ENCODE measurements around the gene C6orf141.
A peak's percentile ranks its signal among the peaks of the same experiment; 100 is the strongest.

C6orf141 gene

DNA sequence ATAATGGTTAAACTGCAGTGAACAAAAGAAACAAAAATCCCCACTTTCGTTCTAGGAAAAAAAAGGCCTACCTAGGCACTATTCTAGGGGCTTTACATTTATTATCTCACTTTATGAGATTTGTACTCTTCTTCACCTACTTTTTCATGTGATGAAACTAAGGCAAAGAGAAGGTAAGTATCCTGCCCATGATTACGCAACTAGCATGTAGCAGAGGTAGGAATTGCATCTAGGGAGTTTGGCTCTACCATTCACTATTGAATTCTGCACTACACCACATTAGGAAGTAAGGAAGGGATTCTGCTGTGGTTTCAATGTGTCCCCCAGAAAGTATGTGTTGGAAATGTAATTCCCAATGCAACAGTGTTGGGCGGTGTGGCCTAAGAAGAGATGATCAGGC is 11.4 kb upstream of the C6orf141 start:
- no peak for DNase-seq
- no peak for ATAC-seq

DNA sequence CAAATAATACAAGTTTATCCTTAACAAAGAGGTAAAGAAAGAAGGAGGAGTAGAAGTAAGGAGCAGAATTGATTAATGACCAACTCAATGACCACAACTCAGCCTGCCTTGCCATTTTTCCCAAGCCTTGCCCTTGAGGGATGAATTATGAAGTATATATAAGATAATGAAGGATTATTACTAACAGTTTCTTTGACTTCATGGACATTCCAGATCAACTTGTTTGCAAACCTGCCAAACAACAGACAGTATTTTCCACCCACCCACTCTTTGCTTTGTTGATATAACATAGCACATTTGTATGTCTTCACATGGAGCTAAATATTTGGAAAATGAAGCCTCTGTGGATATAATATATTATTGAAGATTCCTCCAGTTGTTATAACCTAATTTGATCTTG is 9.9 kb upstream of the C6orf141 start:
- ATAC-seq, result no peak
- DNase-seq, result no peak

DNA sequence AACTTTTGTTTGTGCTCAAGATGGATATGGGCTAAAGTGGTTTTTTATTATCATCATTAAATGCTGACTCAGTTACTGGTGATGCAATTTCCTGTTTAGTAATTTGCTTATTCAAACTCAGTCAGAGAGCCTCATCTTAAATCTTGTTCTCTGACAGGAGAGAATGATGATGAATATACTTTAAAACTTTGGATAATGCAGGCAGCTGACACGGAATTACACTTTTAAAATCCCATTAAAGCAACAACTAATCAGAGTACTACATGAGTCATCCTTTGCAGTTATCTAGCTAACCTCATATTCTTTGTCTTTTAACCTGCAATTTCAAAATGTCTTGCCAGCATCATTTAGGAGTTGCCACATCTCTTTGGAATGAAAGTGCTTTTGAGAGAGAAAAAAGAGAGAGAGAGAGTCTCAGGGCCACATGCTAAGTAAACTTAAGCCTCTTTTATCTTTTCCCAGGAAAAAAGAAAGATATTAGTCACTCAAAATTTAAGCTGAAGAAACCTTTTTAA is 9.2 kb upstream of the C6orf141 start:
- no peak for ATAC-seq

GRCh38 chr6:49541936-49542335 is 8.5 kb upstream of the C6orf141 start:
- ATAC-seq, result no peak
- no peak for DNase-seq

More for the DNA sequence above, 9.2 kb upstream of the C6orf141 start:
- DNase-seq, result no peak

GRCh38 chr6:49543087-49543858 is 7.2 kb upstream of the C6orf141 start:
- ATAC-seq (no peak), DNase-seq (no peak)

GRCh38 chr6:49546331-49546730 is 4.1 kb upstream of the C6orf141 start:
- ATAC-seq (no peak), DNase-seq (no peak)

DNA sequence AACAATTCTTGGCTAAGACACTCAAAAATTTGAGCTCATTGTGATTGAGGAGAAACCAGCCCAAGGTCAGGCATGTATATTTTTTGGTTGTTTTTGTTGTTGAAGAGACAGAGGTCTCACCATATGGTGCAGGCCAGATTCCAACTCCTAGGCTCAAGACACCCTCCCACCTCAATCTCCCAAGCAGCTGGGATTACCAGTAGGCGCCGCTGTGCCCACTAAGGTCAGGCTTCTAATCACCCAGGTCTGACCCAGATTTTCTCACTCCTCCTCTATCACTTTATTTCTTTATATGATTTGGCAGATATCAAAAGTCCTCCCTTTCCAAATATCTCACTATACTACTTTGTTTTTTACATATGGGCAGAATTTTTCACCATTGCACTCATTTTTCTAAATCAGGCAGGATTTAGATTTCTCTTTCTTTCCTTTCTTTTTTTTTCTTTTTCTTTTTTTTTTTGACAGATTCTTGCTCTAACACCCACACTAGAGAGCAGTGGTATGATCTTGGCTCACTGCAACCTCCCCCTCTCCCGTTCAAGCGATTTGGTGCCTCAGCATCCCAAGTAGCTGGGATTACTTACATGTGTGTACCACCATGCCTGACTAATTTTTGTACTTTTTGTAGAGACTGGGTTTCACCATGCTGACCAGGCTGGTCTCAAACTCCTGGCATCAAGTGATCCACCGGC is 1.7 kb upstream of the C6orf141 start:
- DNase-seq (no peak), ATAC-seq (no peak)

DNA sequence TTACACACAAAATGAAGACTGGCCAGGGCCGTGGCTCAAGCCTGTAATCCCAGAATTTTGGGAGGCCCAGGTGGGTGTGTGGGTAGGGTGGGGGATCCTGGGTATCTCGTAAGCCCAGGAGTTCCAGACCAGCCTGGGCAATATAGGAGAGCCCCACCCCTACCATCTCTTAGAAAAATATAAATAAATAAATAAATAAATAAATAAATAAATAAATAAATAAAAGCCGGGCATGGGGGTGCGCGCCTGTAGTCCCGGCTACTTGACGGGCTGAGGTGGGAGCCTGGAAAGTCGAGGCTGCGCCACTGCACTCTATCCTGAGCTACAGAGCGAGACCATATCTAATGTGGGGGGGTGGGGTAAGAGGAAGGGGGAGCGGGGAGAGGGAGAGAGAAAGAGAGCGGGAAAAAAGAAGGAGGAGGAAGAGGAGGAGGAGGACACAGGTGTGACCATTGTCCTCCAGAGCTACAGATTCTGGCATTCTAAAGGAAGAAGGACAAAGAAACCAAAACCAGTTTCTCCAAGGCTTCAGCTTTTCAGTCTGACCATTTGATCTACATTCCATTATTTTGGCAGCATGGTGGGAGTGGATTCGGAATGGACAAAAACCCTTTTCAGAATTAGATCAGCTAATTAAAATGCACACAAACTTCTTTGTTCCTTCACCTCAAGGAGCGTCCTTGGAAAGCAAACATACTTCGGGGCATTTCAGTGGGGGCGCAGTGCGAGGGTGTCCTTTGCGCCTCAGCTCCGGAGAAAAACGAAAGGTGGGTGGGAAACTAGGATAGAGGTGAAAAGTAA is 577 bp upstream of the C6orf141 start:
- DNase-seq, result no peak
- ATAC-seq, result no peak

DNA sequence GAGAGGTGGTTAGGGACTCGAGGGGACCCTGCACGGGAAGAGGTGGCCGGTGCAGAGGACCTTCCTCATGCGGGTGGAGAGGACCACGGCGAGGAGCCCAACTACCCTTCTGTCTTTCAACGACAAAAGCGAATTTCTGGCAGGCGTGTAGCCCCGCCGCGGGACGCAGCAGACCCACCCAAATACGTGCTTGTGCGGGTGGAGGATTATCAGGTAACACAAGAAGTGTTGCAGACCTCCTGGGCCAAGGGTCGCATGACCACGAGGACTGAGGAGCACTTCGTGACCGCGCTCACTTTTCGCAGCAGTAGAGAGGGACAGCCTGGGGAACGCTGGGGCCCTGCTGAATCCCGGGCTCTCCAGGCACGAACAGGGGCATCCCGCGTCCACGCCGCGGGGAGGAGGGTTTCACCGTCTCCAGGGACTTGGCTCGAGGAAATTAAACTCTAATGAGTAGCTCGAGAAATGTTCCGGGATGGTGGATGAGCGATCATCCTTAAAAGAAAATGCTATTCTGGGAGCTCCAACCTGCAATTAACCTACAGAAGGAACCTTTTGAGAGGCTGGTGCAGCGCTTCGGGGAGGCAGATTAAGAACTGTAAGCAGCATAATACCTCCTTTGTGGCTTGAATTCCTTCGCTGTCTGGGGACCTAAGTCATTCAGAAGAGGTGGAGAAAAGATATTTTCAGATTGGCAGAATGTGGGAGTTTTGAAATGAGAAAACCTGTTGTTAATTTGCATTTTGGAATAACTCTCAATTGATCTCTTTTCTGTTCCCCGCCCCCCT is 804 bp downstream of the C6orf141 start:
- ATAC-seq, result peak; percentile 47
- peak; percentile 6 for DNase-seq

DNA sequence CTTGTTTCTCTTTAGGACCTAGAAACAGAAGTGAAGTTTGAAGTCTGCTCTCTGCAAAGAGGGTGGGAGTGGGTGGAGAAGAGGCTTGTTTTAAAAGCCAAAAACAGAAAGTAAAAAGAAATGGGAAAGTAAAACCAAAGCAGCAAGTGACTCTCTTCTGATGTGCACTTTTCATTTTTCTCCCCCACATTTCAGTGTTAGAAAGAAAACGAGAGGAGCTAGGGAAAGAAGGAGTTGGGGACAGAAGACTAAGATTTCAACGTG is 1.3 kb downstream of the C6orf141 start:
- ATAC-seq (peak; percentile 29), DNase-seq (no peak)

GRCh38 chr6:49552596-49552995 is 2.1 kb downstream of the C6orf141 start:
- ATAC-seq, result no peak

DNA sequence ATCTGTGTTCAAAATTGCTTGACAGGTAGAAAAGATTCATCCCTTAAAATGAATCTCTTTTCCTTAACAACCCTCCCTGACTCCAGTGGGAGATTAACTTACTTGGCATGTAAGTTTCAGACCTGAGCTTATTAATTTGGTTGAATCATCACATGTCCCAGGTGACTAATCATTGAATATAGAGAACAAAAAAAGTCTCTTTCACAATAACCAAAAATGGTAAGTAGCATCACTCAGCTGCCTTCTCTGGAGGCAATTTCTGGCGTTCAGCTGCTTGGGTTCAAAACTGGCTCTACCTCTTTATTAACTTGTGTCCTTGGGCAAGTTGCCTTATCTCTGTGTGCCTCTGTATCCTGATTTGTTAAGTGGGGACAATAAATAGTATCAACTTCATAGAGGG is 2.9 kb downstream of the C6orf141 start:
- ATAC-seq, result no peak
- no peak for DNase-seq

More at GRCh38 chr6:49552596-49552995, 2.1 kb downstream of the C6orf141 start:
- no peak for DNase-seq

- ATAC-seq, result no peak
- no peak for DNase-seq
These were observed 5.5 kb downstream of the C6orf141 start for GRCh38 chr6:49555951-49556350.

GRCh38 chr6:49556429-49556837 is 6.0 kb downstream of the C6orf141 start:
- no peak for DNase-seq
- ATAC-seq, result peak; percentile 32

- ATAC-seq (no peak), DNase-seq (no peak)
These were observed 6.7 kb downstream of the C6orf141 start for GRCh38 chr6:49557177-49557576.

DNA sequence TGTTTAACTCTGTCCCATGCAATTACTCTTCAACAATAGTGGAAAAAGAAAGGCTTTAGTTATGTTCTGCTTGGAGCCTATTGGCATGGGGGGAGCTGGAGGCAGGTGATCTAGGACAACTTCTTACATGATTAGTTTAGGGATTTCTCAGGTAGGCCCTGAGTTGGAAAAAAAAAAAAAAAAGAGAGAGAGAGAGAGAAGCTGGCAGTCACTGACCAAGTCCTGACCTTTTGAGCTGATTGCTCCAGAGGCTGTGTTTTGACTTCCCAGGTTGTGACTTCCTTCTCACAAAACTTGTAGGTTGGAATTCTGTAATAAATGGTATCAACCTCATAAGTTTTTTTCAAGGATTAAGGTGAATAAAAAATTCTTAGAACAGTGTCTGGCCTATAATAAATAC is 7.8 kb downstream of the C6orf141 start:
- ATAC-seq, result no peak
- no peak for DNase-seq

- DNase-seq (no peak), ATAC-seq (no peak)
These were observed 12.8 kb downstream of the C6orf141 start for GRCh38 chr6:49563006-49563886.

- DNase-seq, result no peak
These were observed 14.1 kb downstream of the C6orf141 start for GRCh38 chr6:49564552-49564951.

DNA sequence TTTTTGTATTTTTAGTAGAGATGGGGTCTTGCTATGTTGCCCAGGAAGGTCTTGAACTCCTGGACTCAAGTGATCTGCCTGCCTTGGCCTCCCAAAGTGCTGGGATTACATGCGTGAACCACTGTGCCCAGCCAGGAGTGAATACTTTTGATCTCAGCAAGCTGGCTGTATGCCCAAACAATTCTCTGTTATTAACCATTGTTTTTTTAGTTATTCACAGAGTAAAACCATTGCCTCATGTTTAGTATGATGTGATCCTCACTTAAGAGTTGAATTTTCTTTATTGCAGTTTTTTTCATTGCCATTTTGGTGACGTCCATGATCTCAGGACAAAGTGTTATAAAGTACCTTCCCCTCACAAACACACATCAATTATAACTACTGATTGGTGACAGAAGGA is 14.8 kb downstream of the C6orf141 start:
- no peak for ATAC-seq
- DNase-seq, result no peak

More at GRCh38 chr6:49564552-49564951, 14.1 kb downstream of the C6orf141 start:
- no peak for ATAC-seq

- ATAC-seq, result no peak
- DNase-seq, result no peak
These were observed 15.4 kb downstream of the C6orf141 start for GRCh38 chr6:49565855-49566254.

DNA sequence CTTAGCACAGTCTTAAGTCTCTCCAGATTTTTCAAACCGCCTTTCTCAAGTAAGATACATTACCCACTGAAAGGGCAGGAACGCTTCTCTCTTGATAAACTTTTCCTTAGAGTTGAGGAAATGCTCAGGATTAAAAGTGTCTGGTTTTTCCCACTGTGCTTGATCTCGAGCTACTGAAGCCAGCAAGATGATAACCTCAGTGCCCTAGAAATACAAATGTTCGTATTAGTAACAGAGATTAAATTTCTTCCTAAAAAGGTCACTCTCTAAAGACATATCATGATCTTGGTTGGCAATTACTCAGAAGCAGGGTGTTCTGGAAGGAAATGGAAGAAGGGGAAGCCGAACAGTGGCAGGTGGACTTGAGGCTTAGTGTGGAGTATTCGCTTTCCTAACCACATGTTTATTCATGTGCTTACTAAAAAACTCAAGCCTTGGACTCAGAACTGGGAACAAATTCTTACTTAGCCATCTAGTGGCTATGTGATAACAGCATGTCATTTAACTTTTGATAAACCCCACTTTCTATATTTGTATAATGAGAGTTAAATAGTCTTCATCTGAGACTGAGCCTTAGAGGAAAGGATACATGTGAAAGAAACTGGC is 20.1 kb downstream of the C6orf141 start:
- no peak for DNase-seq
- no peak for ATAC-seq
